ENCODE measurements around the gene GLA.

DNA sequence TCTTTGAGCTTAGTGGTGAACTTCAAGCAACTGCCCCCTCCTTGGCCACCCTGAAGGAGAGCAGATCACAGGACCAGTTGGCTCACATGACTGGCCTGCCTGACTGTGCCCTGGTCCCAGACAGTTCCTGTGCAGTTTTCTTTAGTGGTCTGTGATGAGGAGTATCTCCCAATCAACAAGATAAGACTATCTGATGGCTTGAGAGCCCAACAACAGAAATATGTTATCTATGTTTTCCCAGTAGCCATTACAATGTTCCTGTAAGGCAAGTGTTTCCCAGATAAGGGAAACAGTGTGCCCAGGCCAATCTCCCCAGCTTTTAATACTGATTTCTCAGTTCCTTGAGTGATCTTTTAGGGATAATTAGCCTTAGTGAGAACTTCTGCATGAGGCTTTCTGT is 45.0 kb downstream of the GLA start:
- no peak for TF ChIP-seq CTCF (IDR thresholded peaks at IDR 0.05; ENCODE audit: insufficient read depth, low read length, poor library complexity, severe bottlenecking)
- no peak for TF ChIP-seq EZH2phosphoT487 (conservative IDR thresholded peaks at IDR 0.05; ENCODE audit: low read length)

Measured in SU-DHL-6 (cell line).